Measurements from ENCODE around the gene CD163L1.
"Not testable (repeated sequence)": the region's sequence is repeated elsewhere in the genome, so short reads cannot be mapped to it uniquely, and the experiment has no call there.

CD163L1 gene

GRCh38 chr12:7403466-7403865 is 40.5 kb downstream of the CD163L1 start:
- no peak for DNase-seq

GRCh38 chr12:7399089-7399488 is 44.9 kb downstream of the CD163L1 start:
- DNase-seq = no peak

- DNase-seq = no peak
These were observed 47.5 kb downstream of the CD163L1 start for GRCh38 chr12:7396418-7396817.

- DNase-seq = no peak
These were observed 48.0 kb downstream of the CD163L1 start for GRCh38 chr12:7395950-7396349.

GRCh38 chr12:7387289-7387688 is 56.7 kb downstream of the CD163L1 start:
- DNase-seq = no peak

GRCh38 chr12:7383157-7383556 is 60.8 kb downstream of the CD163L1 start:
- DNase-seq = no peak

- DNase-seq = no peak
These were observed 67.8 kb downstream of the CD163L1 start for GRCh38 chr12:7376196-7376595.

GRCh38 chr12:7375145-7375543 is 68.8 kb downstream of the CD163L1 start:
- DNase-seq = no peak

GRCh38 chr12:7374423-7375144 is 69.4 kb downstream of the CD163L1 start:
- DNase-seq = peak; percentile 57

GRCh38 chr12:7373226-7373625 is 70.7 kb downstream of the CD163L1 start:
- DNase-seq = no peak

- DNase-seq = peak; percentile 98
These were observed 74.7 kb downstream of the CD163L1 start for GRCh38 chr12:7369274-7369729.

- no peak for DNase-seq
These were observed 81.2 kb downstream of the CD163L1 start for GRCh38 chr12:7362734-7363133.

- no peak for DNase-seq
These were observed 82.7 kb downstream of the CD163L1 start for GRCh38 chr12:7361265-7361664.

- DNase-seq = no peak
These were observed 89.4 kb downstream of the CD163L1 start for GRCh38 chr12:7354529-7354928.

- DNase-seq = no peak
These were observed 91.3 kb downstream of the CD163L1 start for GRCh38 chr12:7352661-7353060.

GRCh38 chr12:7351177-7351576 is 92.8 kb downstream of the CD163L1 start:
- no peak for DNase-seq

- no peak for DNase-seq
These were observed 94.5 kb downstream of the CD163L1 start for GRCh38 chr12:7349418-7349817.

GRCh38 chr12:7346551-7347225 is 97.3 kb downstream of the CD163L1 start:
- DNase-seq = no peak

- peak; percentile 81 for DNase-seq
These were observed 98.9 kb downstream of the CD163L1 start for GRCh38 chr12:7344833-7345606.

GRCh38 chr12:7339675-7340074 is 104.3 kb downstream of the CD163L1 start:
- DNase-seq = no peak

- DNase-seq = not testable (repeated sequence)
These were observed 106.2 kb downstream of the CD163L1 start for GRCh38 chr12:7337790-7338189.

GRCh38 chr12:7327918-7328317 is 116.0 kb downstream of the CD163L1 start:
- no peak for DNase-seq

- no peak for DNase-seq
These were observed 119.8 kb downstream of the CD163L1 start for GRCh38 chr12:7324176-7324575.

- no peak for DNase-seq
These were observed 121.4 kb downstream of the CD163L1 start for GRCh38 chr12:7322599-7322998.

Measured in MV-4-11 (cell line).